Body of pancreas (tissue), 4 donors: ENCODE results near the gene EMC1. TPM values are rescaled to one million over a fixed set of nuclear protein-coding genes. Genes with fewer than 3 reads are reported as not detected.
"Not testable (repeated sequence)": the region's sequence is repeated elsewhere in the genome, so short reads cannot be mapped to it uniquely, and the experiment has no call there.

Experiments used
- ATAC-seq: fragments of 150-250 bp; one replicate; pipeline ENCODE4 v1.9.1; 2016
- DNase-seq, 4 donors: peaks; one replicate each; pipeline ENCODE4 v3.0.0-alpha.2; 2019
- H3K27ac ChIP-seq, 4 donors: fragments of 200-600 bp; sonication (generic); 1 replicate in 3 of 4; 2 replicates in 1 of 4; pipeline versions ENCODE4 v1.5.1 to v1.6.1; 2016 to 2019; ENCODE audit warnings: mild to moderate bottlenecking in 1 of 4, mixed read lengths in 1 of 4, moderate library complexity in 1 of 4
- H3K27me3 ChIP-seq, 2 donors: fragments of 200-600 bp; sonication (generic); one replicate each; pipeline ENCODE4 v1.6.0; 2016; ENCODE audit warnings: mild to moderate bottlenecking in 1 of 2
- H3K36me3 ChIP-seq, 2 donors: fragments of 200-600 bp; sonication (generic); replicated peaks in 1 of 2; 2 replicates each; pipeline ENCODE4 v1.5.1; 2016; ENCODE audit warnings: low read depth in 2 of 2; ENCODE audit not compliant: insufficient read depth in 1 of 2
- H3K4me1 ChIP-seq: fragments of 200-600 bp; sonication (generic); one replicate; pipeline ENCODE4 v1.6.0; 2016
- H3K4me3 ChIP-seq, 2 donors: fragments of 200-600 bp; sonication (generic); 1 replicate in 1 of 2; 2 replicates in 1 of 2; pipeline ENCODE4 v1.5.1; 2016 to 2019
- H3K9me3 ChIP-seq, 3 donors: fragments of 200-600 bp; sonication (generic); 1 replicate in 2 of 3; 2 replicates in 1 of 3; pipeline ENCODE4 v1.5.1; 2016
- CTCF ChIP-seq, 7 experiments: fragments of 450-650 bp in 4 of 7; fragments of 200-600 bp in 3 of 7; sonication (generic) in 3 of 7; IDR thresholded peaks; one replicate each; pipeline ENCODE4 v1.5.1; 2016 to 2019; ENCODE audit warnings: antibody characterized with exemption in 7 of 7
- POLR2A ChIP-seq, 3 donors: fragments of 450-650 bp; IDR thresholded peaks; one replicate each; pipeline ENCODE4 v1.6.1; 2016; ENCODE audit warnings: antibody characterized with exemption in 3 of 3, mild to moderate bottlenecking in 2 of 3
- WGBS, 2 donors: methylation state at CpG; one replicate each; pipeline ENCODE4 v1.1.5; 2017; 5-methylcytosine and 5-hydroxymethylcytosine counted together
- intact Hi-C: fragments of 100-400 bp; cut with DNase I; formaldehyde crosslinking; loops from one replicate; pipeline ENCODE4 v1.15.1; 2023
- total RNA-seq, 2 donors: library from RNA; depleted of rRNA; stranded (reverse); fragments of >200 nt; gene quantifications; one replicate each; pipeline ENCODE4 v1.1.0, GENCODE V29; 2016

The EMC1 gene
- total RNA-seq, 2 donors from 2014 or later: 15.3 to 23.7 TPM

GRCh38 chr1:19283891-19284290 is 32.6 kb upstream of the EMC1 start:
- intact Hi-C loops: no loop called here
- H3K4me1 ChIP-seq: peaks cover 35% of the 10 kb centered on the region
- H3K4me3 ChIP-seq: no peak overlapping the region
- H3K36me3 ChIP-seq: peaks cover 0 to 2% of the 10 kb centered on the region in 2 donors
- no peak for DNase-seq
- no peak for TF ChIP-seq CTCF (IDR thresholded peaks at IDR 0.05)
- TF ChIP-seq POLR2A (IDR thresholded peaks at IDR 0.05): no peak
- H3K27me3 ChIP-seq: no peaks in the 10 kb centered on the region
- no peak for ATAC-seq
- no peaks in the 10 kb centered on the region for H3K9me3 ChIP-seq
- peak overlapping the region in 1 of 4 donors; percentile 80 for H3K27ac ChIP-seq
- WGBS, 2 donors: 89 to 100% methylated on average over 7 to 9 of the region's 9 CpGs

- intact Hi-C loops: no loop called here
- Histone ChIP-seq H3K4me1 (peaks cover 38% of the 10 kb centered on the region), H3K4me3 (no peak overlapping the region), H3K27ac (no peak overlapping the region), H3K9me3 (no peaks in the 10 kb centered on the region), H3K36me3 (no peaks in the 10 kb centered on the region), H3K27me3 (no peaks in the 10 kb centered on the region)
- no peak for DNase-seq
- WGBS, 2 donors: 87 to 97% methylated on average over 5 of the region's 5 CpGs
- TF ChIP-seq POLR2A (IDR thresholded peaks at IDR 0.05) (no peak), CTCF (IDR thresholded peaks at IDR 0.05) (no peak)
- ATAC-seq: no peak
Measured at GRCh38 chr1:19274636-19275035, 23.3 kb upstream of the EMC1 start.

GRCh38 chr1:19273844-19274531 is 22.7 kb upstream of the EMC1 start:
- H3K36me3 ChIP-seq, intact Hi-C loops, DNase-seq, H3K4me3 ChIP-seq, H3K27me3 ChIP-seq, H3K9me3 ChIP-seq: not testable (repeated sequence)
- ATAC-seq: peak; percentile 43
- Histone ChIP-seq H3K4me1 (peaks cover 45% of the 10 kb centered on the region), H3K27ac (peak overlapping the region in 1 of 4 donors; percentile 5)
- 57 to 85% methylated on average over 16 to 37 of the region's 66 CpGs for WGBS, 2 donors

- no peak for ATAC-seq
Measured at GRCh38 chr1:19273106-19273843, 22.0 kb upstream of the EMC1 start.

More at GRCh38 chr1:19273106-19273843, 22.0 kb upstream of the EMC1 start:
- WGBS, 2 donors: 75 to 77% methylated on average over 22 of the region's 22 CpGs
- no peak overlapping the region for H3K4me3 ChIP-seq
- intact Hi-C loops: no loop called here
- no peaks in the 10 kb centered on the region for H3K27me3 ChIP-seq
- no peaks in the 10 kb centered on the region for H3K36me3 ChIP-seq
- H3K4me1 ChIP-seq: peaks cover 50% of the 10 kb centered on the region
- no peaks in the 10 kb centered on the region for H3K9me3 ChIP-seq
- peak in 2 of 4 donors; percentile 45 to 54 for DNase-seq
- H3K27ac ChIP-seq: peak overlapping the region in 3 of 4 donors; percentile 5 to 39 (median 21)
- TF ChIP-seq CTCF (IDR thresholded peaks at IDR 0.05) (no peak), POLR2A (IDR thresholded peaks at IDR 0.05) (no peak)
